ENCODE results near the gene PCDH17.

Gene PCDH17

GRCh38 chr13:57666131-57666953 lies 34.8 kb downstream of the PCDH17 start:
- TF ChIP-seq TAF1 (IDR thresholded peaks at IDR 0.05; ENCODE audit: borderline replicate concordance, insufficient read depth, low read length) = no peak
- TF ChIP-seq SIN3A (IDR thresholded peaks at IDR 0.05; ENCODE audit: borderline replicate concordance, insufficient read depth, low read length) = no peak

DNA sequence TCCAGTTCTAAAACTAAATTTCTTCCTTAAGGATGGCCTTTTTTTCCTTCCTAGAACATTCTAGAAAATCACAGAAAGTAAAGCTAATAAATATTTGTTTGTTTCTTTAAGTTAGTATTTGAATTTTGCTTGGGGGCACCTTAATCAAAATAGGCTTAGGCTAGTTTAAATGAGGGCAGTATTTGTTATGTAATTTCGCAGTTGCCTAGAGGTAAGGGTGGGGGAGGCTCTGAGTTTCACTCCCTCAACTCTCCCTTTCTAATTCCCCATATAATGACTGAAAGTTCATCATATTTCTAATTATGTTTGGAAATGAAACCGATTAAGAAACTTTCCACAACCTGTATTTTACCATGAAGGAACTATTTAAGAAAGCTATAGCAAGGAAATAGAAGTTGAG lies 40.6 kb downstream of the PCDH17 start:
- TF ChIP-seq FOXP2 (optimal IDR thresholded peaks at IDR 0.05; ENCODE audit: borderline replicate concordance, extremely low read depth, extremely low read length, insufficient read depth) (no peak), TAF1 (IDR thresholded peaks at IDR 0.05; ENCODE audit: borderline replicate concordance, insufficient read depth, low read length) (no peak), SIN3A (IDR thresholded peaks at IDR 0.05; ENCODE audit: borderline replicate concordance, insufficient read depth, low read length) (no peak), POLR2AphosphoS5 (IDR thresholded peaks at IDR 0.05; ENCODE audit: low read depth, low read length) (no peak)
- TF ChIP-seq, protein P1, sequence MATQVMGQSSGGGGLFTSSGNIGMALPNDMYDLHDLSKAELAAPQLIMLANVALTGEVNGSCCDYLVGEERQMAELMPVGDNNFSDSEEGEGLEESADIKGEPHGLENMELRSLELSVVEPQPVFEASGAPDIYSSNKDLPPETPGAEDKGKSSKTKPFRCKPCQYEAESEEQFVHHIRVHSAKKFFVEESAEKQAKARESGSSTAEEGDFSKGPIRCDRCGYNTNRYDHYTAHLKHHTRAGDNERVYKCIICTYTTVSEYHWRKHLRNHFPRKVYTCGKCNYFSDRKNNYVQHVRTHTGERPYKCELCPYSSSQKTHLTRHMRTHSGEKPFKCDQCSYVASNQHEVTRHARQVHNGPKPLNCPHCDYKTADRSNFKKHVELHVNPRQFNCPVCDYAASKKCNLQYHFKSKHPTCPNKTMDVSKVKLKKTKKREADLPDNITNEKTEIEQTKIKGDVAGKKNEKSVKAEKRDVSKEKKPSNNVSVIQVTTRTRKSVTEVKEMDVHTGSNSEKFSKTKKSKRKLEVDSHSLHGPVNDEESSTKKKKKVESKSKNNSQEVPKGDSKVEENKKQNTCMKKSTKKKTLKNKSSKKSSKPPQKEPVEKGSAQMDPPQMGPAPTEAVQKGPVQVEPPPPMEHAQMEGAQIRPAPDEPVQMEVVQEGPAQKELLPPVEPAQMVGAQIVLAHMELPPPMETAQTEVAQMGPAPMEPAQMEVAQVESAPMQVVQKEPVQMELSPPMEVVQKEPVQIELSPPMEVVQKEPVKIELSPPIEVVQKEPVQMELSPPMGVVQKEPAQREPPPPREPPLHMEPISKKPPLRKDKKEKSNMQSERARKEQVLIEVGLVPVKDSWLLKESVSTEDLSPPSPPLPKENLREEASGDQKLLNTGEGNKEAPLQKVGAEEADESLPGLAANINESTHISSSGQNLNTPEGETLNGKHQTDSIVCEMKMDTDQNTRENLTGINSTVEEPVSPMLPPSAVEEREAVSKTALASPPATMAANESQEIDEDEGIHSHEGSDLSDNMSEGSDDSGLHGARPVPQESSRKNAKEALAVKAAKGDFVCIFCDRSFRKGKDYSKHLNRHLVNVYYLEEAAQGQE (IDR thresholded peaks at IDR 0.05; ENCODE audit: insufficient read depth in 1 of 2, low read depth in 2 of 2, low read length in 2 of 2) = no peak

DNA sequence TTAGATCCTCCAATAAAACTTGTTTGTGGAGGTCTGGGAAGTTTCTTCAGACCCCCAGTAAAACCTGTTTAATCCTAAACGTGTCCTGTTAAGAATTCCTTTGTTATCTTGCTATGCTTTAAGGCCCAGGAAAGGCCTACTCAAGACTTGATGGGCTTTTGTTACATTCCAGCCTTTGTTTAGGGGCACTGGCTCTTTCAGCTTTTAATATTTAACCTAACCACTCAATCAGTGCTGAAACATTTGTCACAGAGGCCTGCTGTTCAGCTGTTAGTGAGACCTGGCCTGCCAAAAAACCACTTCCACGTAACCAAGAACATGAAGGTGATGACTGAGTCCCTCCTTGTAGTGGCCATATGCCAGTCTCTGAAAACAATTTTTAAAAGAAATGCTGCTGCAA lies 41.7 kb downstream of the PCDH17 start:
- no peak for TF ChIP-seq POLR2AphosphoS5 (IDR thresholded peaks at IDR 0.05; ENCODE audit: low read depth, low read length)
- TF ChIP-seq SIN3A (IDR thresholded peaks at IDR 0.05; ENCODE audit: borderline replicate concordance, insufficient read depth, low read length) = no peak
- TF ChIP-seq, protein P1 (IDR thresholded peaks at IDR 0.05; ENCODE audit: insufficient read depth in 1 of 2, low read depth in 2 of 2, low read length in 2 of 2) = no peak
- TF ChIP-seq TAF1 (IDR thresholded peaks at IDR 0.05; ENCODE audit: borderline replicate concordance, insufficient read depth, low read length) = no peak
- no peak for TF ChIP-seq FOXP2 (optimal IDR thresholded peaks at IDR 0.05; ENCODE audit: borderline replicate concordance, extremely low read depth, extremely low read length, insufficient read depth)

- no peak for TF ChIP-seq TAF1 (IDR thresholded peaks at IDR 0.05; ENCODE audit: borderline replicate concordance, insufficient read depth, low read length)
- no peak for TF ChIP-seq FOXP2 (optimal IDR thresholded peaks at IDR 0.05; ENCODE audit: borderline replicate concordance, extremely low read depth, extremely low read length, insufficient read depth)
- TF ChIP-seq POLR2AphosphoS5 (IDR thresholded peaks at IDR 0.05; ENCODE audit: low read depth, low read length) = no peak
- TF ChIP-seq, protein P1 (IDR thresholded peaks at IDR 0.05; ENCODE audit: insufficient read depth in 1 of 2, low read depth in 2 of 2, low read length in 2 of 2) = no peak
- TF ChIP-seq SIN3A (IDR thresholded peaks at IDR 0.05; ENCODE audit: borderline replicate concordance, insufficient read depth, low read length) = no peak
Observed at GRCh38 chr13:57675526-57675925, 44.0 kb downstream of the PCDH17 start.

DNA sequence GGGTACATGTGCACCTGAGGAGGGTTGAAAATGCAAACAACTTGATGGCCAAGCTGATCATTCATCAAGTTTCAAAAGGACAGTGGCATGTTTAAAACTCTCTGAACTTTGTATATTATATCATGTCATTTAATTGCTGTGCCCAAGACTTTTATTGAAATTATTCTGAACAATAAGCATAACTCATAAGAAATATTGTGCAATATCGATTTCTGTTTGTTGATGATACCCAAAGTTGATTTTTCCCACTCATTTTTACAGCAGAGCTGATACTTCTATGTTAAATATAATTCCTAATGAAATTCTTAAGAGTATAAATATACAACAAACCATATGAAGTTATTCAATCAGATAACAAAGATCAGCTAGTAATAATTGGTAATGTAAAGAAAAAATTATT lies 49.1 kb downstream of the PCDH17 start:
- TF ChIP-seq TAF1 (IDR thresholded peaks at IDR 0.05; ENCODE audit: borderline replicate concordance, insufficient read depth, low read length) = no peak
- no peak for TF ChIP-seq POLR2AphosphoS5 (IDR thresholded peaks at IDR 0.05; ENCODE audit: low read depth, low read length)
- no peak for TF ChIP-seq FOXP2 (optimal IDR thresholded peaks at IDR 0.05; ENCODE audit: borderline replicate concordance, extremely low read depth, extremely low read length, insufficient read depth)
- TF ChIP-seq, protein P1 (IDR thresholded peaks at IDR 0.05; ENCODE audit: insufficient read depth in 1 of 2, low read depth in 2 of 2, low read length in 2 of 2) = no peak
- no peak for TF ChIP-seq SIN3A (IDR thresholded peaks at IDR 0.05; ENCODE audit: borderline replicate concordance, insufficient read depth, low read length)

Measured in PFSK-1 (cell line).